Testis (tissue), 3 donors: ENCODE data around the gene RAD18. TPM values are rescaled to one million over a fixed set of nuclear protein-coding genes. Genes with fewer than 3 reads are reported as not detected.

ENCODE experiments used
- DNase-seq: peaks from one replicate; pipeline ENCODE4 v3.0.0-alpha.2; 2019
- H3K27ac ChIP-seq, 2 donors: fragments of 200-600 bp; sonication (generic); one replicate each; pipeline ENCODE4 v1.5.1; 2019
- H3K27me3 ChIP-seq: fragments of 200-600 bp; sonication (generic); one replicate; pipeline ENCODE4 v1.5.1; 2019
- H3K36me3 ChIP-seq: fragments of 200-600 bp; sonication (generic); one replicate; pipeline ENCODE4 v1.5.1; 2017; ENCODE audit warnings: low read depth; ENCODE audit errors: missing control alignments
- H3K4me1 ChIP-seq: fragments of 200-600 bp; sonication (generic); one replicate; pipeline ENCODE4 v1.5.1; 2019
- H3K4me3 ChIP-seq, 2 donors: fragments of 200-600 bp; sonication (generic); one replicate each; pipeline ENCODE4 v1.5.1; 2017 to 2019
- H3K9me3 ChIP-seq: fragments of 200-600 bp; sonication (generic); one replicate; pipeline ENCODE4 v1.5.1; 2017
- POLR2A ChIP-seq: fragments of 450-650 bp; IDR thresholded peaks from one replicate; pipeline ENCODE4 v1.6.1; 2017; ENCODE audit warnings: antibody characterized with exemption, mild to moderate bottlenecking, moderate library complexity
- whole genome bisulfite sequencing, 2 donors: methylation state at CpG; one replicate each; pipeline ENCODE4 v1.1.5; 2018; 5-methylcytosine and 5-hydroxymethylcytosine counted together
- intact Hi-C: fragments of 100-400 bp; cut with DNase I; formaldehyde crosslinking; loops from one replicate; pipeline ENCODE4 v1.15.1; 2023; ENCODE audit warnings: low total_unique reads
- polyA plus RNA-seq: library from polyadenylated mRNA; stranded (reverse); fragments of 350-450 nt; fragmentation: Illumina TruSeq; extraction: RNeasy Lipid Tissue Mini Kit (QIAGEN cat#74804); gene quantifications from one replicate; pipeline ENCODE4 v1.2.3, GENCODE V29; 2014; ENCODE audit warnings: low read depth, low replicate concordance; ENCODE audit not compliant: insufficient read depth
- total RNA-seq, 2 donors: library from RNA; depleted of rRNA; stranded (reverse); fragments of >200 nt; gene quantifications; one replicate each; pipeline ENCODE4 v1.2.3, GENCODE V29; 2016
- TF ChIP-seq, protein P1 (sequence below), 3 experiments: fragments of 450-650 bp in 2 of 3; fragments of 200-600 bp in 1 of 3; sonication (generic) in 1 of 3; IDR thresholded peaks; one replicate each; pipeline ENCODE4 v1.5.1; 2016 to 2019; ENCODE audit warnings: antibody characterized with exemption in 3 of 3, mild to moderate bottlenecking in 2 of 3, moderate library complexity in 1 of 3

Gene RAD18
- total and polyA plus RNA-seq, 3 donors from 2014 or later = 7.6 to 27.0 (median 18.8) TPM

DNA sequence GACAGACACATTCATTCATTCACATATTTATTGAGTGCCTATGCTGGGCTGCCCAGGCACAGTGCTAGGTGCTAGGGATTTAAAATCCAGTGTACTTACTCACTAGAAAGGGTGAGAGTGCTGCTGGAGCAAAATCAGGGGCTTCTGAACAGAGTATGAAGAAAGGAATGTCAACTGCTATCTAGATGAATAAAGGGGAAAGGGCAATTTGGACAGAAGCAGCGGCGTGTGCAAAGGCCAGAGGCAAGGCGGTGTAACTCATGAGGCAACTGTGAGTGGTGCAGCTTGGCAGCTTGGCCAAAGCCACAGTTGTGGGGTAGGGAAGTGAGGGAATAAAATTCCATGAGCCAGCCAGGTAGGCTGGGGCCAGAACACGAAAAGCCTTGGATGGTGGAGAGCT is 76.7 kb downstream of the RAD18 start:
- TF ChIP-seq, protein P1, sequence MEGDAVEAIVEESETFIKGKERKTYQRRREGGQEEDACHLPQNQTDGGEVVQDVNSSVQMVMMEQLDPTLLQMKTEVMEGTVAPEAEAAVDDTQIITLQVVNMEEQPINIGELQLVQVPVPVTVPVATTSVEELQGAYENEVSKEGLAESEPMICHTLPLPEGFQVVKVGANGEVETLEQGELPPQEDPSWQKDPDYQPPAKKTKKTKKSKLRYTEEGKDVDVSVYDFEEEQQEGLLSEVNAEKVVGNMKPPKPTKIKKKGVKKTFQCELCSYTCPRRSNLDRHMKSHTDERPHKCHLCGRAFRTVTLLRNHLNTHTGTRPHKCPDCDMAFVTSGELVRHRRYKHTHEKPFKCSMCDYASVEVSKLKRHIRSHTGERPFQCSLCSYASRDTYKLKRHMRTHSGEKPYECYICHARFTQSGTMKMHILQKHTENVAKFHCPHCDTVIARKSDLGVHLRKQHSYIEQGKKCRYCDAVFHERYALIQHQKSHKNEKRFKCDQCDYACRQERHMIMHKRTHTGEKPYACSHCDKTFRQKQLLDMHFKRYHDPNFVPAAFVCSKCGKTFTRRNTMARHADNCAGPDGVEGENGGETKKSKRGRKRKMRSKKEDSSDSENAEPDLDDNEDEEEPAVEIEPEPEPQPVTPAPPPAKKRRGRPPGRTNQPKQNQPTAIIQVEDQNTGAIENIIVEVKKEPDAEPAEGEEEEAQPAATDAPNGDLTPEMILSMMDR (IDR thresholded peaks at IDR 0.05) = no peak
- no peak for TF ChIP-seq POLR2A
- Histone ChIP-seq H3K9me3 (no peaks in the 10 kb centered on the region), H3K27me3 (no peaks in the 10 kb centered on the region), H3K27ac (no peak overlapping the region), H3K36me3 (no peaks in the 10 kb centered on the region), H3K4me1 (no peaks in the 10 kb centered on the region), H3K4me3 (no peak overlapping the region)
- 67 to 74% methylated on average over 4 of the region's 4 CpGs for WGBS, 2 donors
- intact Hi-C loops = no loop called here
- DNase-seq = no peak

DNA sequence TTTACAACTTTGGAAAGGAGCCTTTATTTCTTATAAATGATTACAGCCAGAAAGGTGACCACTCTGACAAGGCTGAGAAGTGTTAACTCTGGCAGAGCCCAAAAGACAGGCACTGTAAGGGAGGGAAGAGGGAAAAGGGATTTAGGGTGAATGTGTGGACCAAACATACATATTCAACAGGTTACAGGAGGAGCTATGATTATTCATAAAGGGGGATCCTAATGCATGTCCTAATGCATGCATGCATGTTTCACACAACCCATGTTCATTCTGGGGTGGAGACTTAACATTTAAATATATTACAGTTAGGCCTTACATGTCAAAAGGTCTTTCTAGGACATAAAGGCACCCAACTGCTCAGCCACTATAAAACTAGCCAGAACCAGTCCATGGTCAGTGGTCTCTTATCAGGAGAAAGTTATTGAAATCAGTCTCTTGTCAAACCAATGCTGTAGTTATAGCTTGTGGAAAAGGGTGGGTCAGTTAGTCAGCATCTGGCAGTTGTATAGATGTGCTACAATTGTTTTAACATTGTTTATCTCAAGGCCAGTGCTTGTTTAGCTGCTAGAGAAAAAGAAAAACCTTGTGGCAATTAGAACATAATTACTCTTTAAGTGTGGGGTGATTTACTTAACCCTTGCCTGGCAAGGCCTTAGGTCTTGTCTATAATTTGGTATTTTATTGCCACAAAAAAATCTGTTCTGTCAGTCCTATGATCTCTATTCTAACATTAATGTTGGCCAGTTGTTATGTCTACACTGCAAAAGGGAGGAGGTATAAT is 77.5 kb downstream of the RAD18 start:
- H3K4me3 ChIP-seq = no peak overlapping the region
- no peak for DNase-seq
- no peaks in the 10 kb centered on the region for H3K36me3 ChIP-seq
- no peaks in the 10 kb centered on the region for H3K27me3 ChIP-seq
- no peak for TF ChIP-seq POLR2A
- no peaks in the 10 kb centered on the region for H3K9me3 ChIP-seq
- H3K4me1 ChIP-seq = no peaks in the 10 kb centered on the region
- no peak overlapping the region for H3K27ac ChIP-seq
- intact Hi-C loops = no loop called here

DNA sequence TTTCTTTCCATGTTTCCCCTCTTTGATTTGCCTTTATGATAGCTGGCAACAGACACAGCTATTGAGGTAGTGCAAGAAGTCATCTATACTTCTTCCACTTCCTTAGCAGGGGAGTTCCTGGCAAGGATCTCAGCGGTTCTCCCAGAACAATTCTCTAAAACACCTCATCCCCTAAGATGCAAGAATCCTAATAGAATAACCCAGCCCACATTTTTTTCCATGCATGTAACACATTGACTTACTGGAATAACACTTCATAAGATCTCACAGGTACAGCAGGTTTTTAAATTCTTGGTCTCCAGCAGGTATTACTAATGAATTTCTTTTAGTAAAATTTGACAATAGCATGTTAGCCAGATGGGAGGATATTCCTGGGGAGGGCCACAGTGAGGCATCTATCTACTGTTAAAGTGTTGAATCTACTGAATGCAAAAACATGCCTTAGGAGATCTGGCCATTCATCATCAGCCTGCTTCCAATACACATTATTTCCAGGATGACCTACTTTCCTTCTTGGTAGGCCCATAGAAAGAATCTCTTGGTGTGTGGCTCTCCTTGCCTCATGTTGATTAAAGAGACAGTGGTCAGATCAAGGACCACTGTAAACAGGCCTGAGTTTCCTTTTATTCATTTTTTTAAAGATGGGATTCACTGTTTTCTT is 78.5 kb downstream of the RAD18 start:
- Histone ChIP-seq H3K4me1 (no peaks in the 10 kb centered on the region), H3K9me3 (no peaks in the 10 kb centered on the region), H3K27me3 (no peaks in the 10 kb centered on the region), H3K36me3 (no peaks in the 10 kb centered on the region), H3K27ac (no peak overlapping the region), H3K4me3 (no peak overlapping the region)
- 93 to 94% methylated on average over 1 of the region's 1 CpG for WGBS, 2 donors
- TF ChIP-seq POLR2A = no peak
- TF ChIP-seq, protein P1 (IDR thresholded peaks at IDR 0.05) = no peak
- intact Hi-C loops = no loop called here
- DNase-seq = no peak

DNA sequence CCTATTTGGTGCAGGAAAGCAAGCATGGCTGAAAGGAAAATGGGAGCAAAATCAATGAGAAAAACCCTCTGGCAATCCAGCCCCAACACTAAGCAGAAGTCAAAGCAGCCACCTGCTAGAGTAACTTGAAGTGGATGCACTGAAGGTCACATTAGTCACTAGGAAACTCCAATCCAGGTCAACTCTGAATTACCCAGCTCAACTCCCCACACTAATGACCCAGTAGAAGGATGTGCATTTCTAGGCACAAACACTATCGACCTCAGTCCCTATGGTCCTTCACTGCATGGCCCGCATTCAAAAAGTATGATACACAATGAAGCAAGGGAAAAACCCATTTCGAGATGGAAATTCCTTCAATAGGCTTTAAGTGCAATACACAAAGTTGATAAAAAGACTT is 80.6 kb downstream of the RAD18 start:
- H3K4me3 ChIP-seq = no peak overlapping the region
- H3K9me3 ChIP-seq = no peaks in the 10 kb centered on the region
- TF ChIP-seq, protein P1 (IDR thresholded peaks at IDR 0.05) = no peak
- TF ChIP-seq POLR2A = no peak
- H3K27me3 ChIP-seq = no peaks in the 10 kb centered on the region
- no peaks in the 10 kb centered on the region for H3K36me3 ChIP-seq
- H3K4me1 ChIP-seq = no peaks in the 10 kb centered on the region
- no peak for DNase-seq
- H3K27ac ChIP-seq = no peak overlapping the region
- intact Hi-C loops = no loop called here
- WGBS, 2 donors = 90 to 95% methylated on average over 3 of the region's 3 CpGs

DNA sequence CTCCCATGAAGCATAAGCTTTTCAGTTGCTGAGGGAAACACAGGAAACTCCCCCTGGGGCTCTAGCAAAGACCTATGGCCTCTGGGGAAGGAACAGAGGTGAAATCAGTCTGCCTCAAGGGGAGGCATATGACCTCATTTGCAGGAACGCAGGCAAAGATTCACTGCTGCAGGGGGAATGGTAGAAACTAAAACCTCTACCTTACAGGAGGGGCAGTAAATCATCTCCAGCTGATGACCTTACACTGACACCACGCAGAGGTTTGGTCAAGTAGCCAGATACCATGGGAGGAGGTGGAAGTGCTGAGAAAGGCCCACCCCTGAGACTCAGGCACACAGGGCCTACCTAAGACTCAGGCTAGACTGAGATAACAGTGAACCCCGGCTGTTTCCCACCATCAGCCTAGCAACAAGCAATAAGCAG is 81.1 kb downstream of the RAD18 start:
- 74 to 82% methylated on average over 3 of the region's 3 CpGs for WGBS, 2 donors
- Histone ChIP-seq H3K4me3 (no peak overlapping the region), H3K4me1 (no peaks in the 10 kb centered on the region), H3K36me3 (no peaks in the 10 kb centered on the region), H3K27ac (no peak overlapping the region), H3K9me3 (no peaks in the 10 kb centered on the region), H3K27me3 (no peaks in the 10 kb centered on the region)
- intact Hi-C loops = no loop called here
- TF ChIP-seq, protein P1 (IDR thresholded peaks at IDR 0.05) = no peak
- no peak for TF ChIP-seq POLR2A
- DNase-seq = no peak
